Astrocyte (in vitro differentiated cells and primary cell): Measurements from ENCODE around the gene WASHC2A. TPM values are rescaled to one million over a fixed set of nuclear protein-coding genes. Genes with fewer than 3 reads are reported as not detected.
A peak's percentile ranks its signal among the peaks of the same experiment; 100 is the strongest.
"Not testable (repeated sequence)": the region's sequence is repeated elsewhere in the genome, so short reads cannot be mapped to it uniquely, and the experiment has no call there.

Source experiments
- DNase-seq: peaks from one replicate; pipeline ENCODE4 v3.0.0-alpha.2; 2010; ENCODE audit warnings: low read depth
- FAIRE-seq: peaks from 2 replicates; lab custom pipeline; 2011; peaks lifted over from hg19 to GRCh38; lab: Jason Lieb, UNC
- H2AFZ ChIP-seq: 2 replicates; pipeline ENCODE4 v1.6.0; 2012; ENCODE audit warnings: low read depth, low read length, inconsistent platforms
- H3K27ac ChIP-seq: 2 replicates; pipeline ENCODE4 v1.5.1; 2011; ENCODE audit warnings: low read depth, low read length, inconsistent platforms
- H3K27me3 ChIP-seq: 2 replicates; pipeline ENCODE4 v1.6.0; 2011; ENCODE audit warnings: low read length, inconsistent platforms; ENCODE audit not compliant: insufficient read depth
- H3K36me3 ChIP-seq: 2 replicates; pipeline ENCODE4 v1.5.1; 2011; ENCODE audit warnings: low read length, inconsistent platforms; ENCODE audit not compliant: insufficient read depth
- H3K4me1 ChIP-seq: 2 replicates; pipeline ENCODE4 v1.5.1; 2011; ENCODE audit warnings: low read length, inconsistent platforms; ENCODE audit not compliant: insufficient read depth
- H3K4me2 ChIP-seq: 2 replicates; pipeline ENCODE4 v1.6.0; 2012; ENCODE audit warnings: low read length, inconsistent platforms
- H3K4me3 ChIP-seq: 2 replicates; pipeline ENCODE4 v1.5.1; 2011; ENCODE audit warnings: low read depth, mild to moderate bottlenecking, low read length, inconsistent platforms; ENCODE audit not compliant: insufficient read depth
- H3K79me2 ChIP-seq: 2 replicates; pipeline ENCODE4 v1.6.0; 2012; ENCODE audit warnings: mild to moderate bottlenecking, low read length, inconsistent platforms; ENCODE audit not compliant: insufficient read depth
- H3K9ac ChIP-seq: 2 replicates; pipeline ENCODE4 v1.6.0; 2012; ENCODE audit warnings: mild to moderate bottlenecking, low read length, inconsistent platforms
- H3K9me3 ChIP-seq: 2 replicates; pipeline ENCODE4 v1.5.1; 2012; ENCODE audit warnings: low read depth, mild to moderate bottlenecking, low read length, inconsistent platforms; ENCODE audit not compliant: insufficient read depth
- H4K20me1 ChIP-seq: 2 replicates; pipeline ENCODE4 v1.6.0; 2012; ENCODE audit warnings: low read length, inconsistent platforms; ENCODE audit not compliant: insufficient read depth
- H3K27ac Mint-ChIP-seq: one replicate; pipeline ENCODE4 v1.8.0; 2021; ENCODE audit warnings: mild to moderate bottlenecking, mixed read lengths; ENCODE audit not compliant: unreplicated experiment
- H3K27me3 Mint-ChIP-seq: one replicate; pipeline ENCODE4 v1.8.0; 2021; ENCODE audit warnings: low read depth, mixed read lengths; ENCODE audit not compliant: unreplicated experiment
- H3K36me3 Mint-ChIP-seq: one replicate; pipeline ENCODE4 v1.8.0; 2021; ENCODE audit warnings: low read depth, mixed read lengths; ENCODE audit not compliant: unreplicated experiment
- H3K4me1 Mint-ChIP-seq: one replicate; pipeline ENCODE4 v1.8.0; 2021; ENCODE audit warnings: low read depth, mixed read lengths; ENCODE audit not compliant: unreplicated experiment
- H3K4me3 Mint-ChIP-seq: one replicate; pipeline ENCODE4 v1.8.0; 2021; ENCODE audit warnings: mild to moderate bottlenecking, moderate library complexity, mixed read lengths; ENCODE audit not compliant: unreplicated experiment
- H3K9me3 Mint-ChIP-seq: one replicate; pipeline ENCODE4 v1.8.0; 2021; ENCODE audit warnings: mild to moderate bottlenecking, mixed read lengths; ENCODE audit not compliant: unreplicated experiment
- total RNA-seq: library from RNA; stranded (reverse); gene quantifications from 2 replicates; pipeline ENCODE4 v1.2.1, GENCODE V29; 2021

The WASHC2A gene
- total RNA-seq, 1 donor from 2014 or later: 40.7 TPM

DNA sequence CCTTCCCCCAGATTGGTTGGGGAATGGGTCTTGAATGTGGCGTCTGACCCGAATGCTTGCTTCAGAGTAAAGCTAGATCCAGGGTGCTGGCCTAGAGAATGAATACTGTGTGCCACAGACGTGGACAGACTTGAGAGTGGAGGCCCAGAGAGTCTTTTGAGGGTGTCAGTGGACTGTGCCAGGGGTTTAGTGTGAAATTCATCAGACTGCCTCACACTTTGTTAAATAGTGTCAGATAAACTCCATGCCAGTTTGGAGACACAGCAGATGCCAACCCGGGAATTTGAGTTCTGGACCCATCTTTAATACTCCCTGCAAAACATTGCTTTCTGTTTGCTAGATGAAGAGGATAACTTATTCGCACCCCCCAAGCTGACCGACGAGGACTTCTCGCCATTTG lies 25.2 kb downstream of the WASHC2A start:
- not testable (repeated sequence) for H3K79me2 ChIP-seq, H3K9me3 Mint-ChIP-seq, H2AFZ ChIP-seq, H3K27ac ChIP-seq, H3K36me3 ChIP-seq, H3K27me3 Mint-ChIP-seq, H3K4me2 ChIP-seq, FAIRE-seq, H3K4me1 ChIP-seq, H3K9me3 ChIP-seq, H3K36me3 Mint-ChIP-seq, H3K9ac ChIP-seq, H4K20me1 ChIP-seq, DNase-seq, H3K4me1 Mint-ChIP-seq, H3K27me3 ChIP-seq, H3K4me3 Mint-ChIP-seq, H3K27ac Mint-ChIP-seq, H3K4me3 ChIP-seq

DNA sequence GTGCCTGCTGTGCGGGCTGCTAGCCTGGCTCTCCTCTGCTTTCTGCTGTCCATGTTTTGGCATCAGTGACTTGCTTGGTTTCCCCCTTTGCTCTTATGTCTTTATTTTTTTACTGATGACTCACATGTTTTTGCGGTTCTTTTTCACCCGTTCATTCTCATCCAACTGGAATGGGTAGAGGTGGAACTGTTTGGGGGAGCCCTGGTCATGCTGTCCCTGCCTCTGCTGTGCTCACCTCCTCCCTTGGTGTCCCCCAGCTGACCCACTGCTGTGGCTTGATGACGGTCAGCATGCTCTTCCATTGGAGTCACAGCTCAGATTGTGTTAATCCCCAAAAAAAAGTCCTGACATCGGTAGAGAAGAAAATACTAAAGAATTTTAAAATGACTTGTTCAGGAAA lies 26.9 kb downstream of the WASHC2A start:
- not testable (repeated sequence) for H3K27me3 Mint-ChIP-seq, H2AFZ ChIP-seq, H3K9me3 ChIP-seq, H3K4me3 ChIP-seq, H3K4me3 Mint-ChIP-seq, H3K9ac ChIP-seq, FAIRE-seq, H3K27me3 ChIP-seq, H3K4me1 Mint-ChIP-seq, H3K36me3 ChIP-seq, H3K79me2 ChIP-seq, DNase-seq, H3K9me3 Mint-ChIP-seq, H4K20me1 ChIP-seq, H3K36me3 Mint-ChIP-seq, H3K27ac Mint-ChIP-seq, H3K4me1 ChIP-seq
- Histone ChIP-seq H3K4me2 (peak overlapping the region; percentile 25), H3K27ac (peak overlapping the region; percentile 14)

DNA sequence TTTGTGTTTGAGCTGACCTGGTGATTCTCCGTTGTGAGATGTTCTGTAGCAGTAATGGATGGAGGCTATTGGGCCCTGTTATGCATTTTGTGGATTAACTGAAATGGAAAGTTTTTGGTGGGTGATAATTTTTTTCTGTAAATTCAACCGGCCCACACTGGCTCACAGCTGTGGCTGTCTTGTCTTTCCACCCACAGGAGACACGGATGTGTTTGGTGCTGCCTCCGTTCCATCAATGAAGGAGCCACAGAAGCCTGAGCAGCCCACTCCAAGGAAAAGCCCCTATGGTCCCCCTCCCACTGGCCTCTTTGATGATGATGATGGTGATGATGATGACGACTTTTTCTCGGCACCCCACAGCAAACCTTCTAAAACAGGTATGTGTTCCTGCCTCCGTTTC lies 27.6 kb downstream of the WASHC2A start:
- H3K4me2 ChIP-seq, H3K9ac ChIP-seq, H2AFZ ChIP-seq, H3K27ac ChIP-seq, H3K4me3 Mint-ChIP-seq, H3K9me3 Mint-ChIP-seq, DNase-seq, H3K36me3 ChIP-seq, H3K4me1 Mint-ChIP-seq, H3K4me3 ChIP-seq, H3K27me3 ChIP-seq, H3K4me1 ChIP-seq, H3K9me3 ChIP-seq, H3K27ac Mint-ChIP-seq, H3K27me3 Mint-ChIP-seq, H4K20me1 ChIP-seq, H3K36me3 Mint-ChIP-seq, H3K79me2 ChIP-seq, FAIRE-seq: not testable (repeated sequence)

DNA sequence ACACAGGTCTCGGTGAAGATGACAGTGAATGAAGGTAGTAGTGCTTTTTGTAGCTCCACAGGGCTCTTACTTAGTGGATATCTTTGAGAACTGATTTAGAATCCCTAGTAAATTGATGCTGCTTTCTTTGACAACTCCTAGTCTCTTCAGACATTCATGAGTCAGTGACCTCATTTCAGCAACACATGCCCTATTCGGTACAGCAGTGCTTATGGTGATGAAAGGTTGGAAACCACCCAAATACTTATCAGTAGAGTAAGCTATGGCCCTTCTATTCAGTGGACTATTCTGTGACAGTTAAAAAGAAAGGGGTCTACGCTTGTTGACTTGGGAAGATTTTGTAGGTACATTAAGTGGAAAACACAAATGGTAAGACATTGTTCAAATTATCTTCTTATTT lies 29.0 kb downstream of the WASHC2A start:
- H3K36me3 Mint-ChIP-seq, H2AFZ ChIP-seq, H3K79me2 ChIP-seq, H3K4me2 ChIP-seq, DNase-seq, H3K4me1 Mint-ChIP-seq, H3K27me3 ChIP-seq, H3K4me3 Mint-ChIP-seq, H3K27me3 Mint-ChIP-seq, H3K36me3 ChIP-seq, FAIRE-seq, H3K4me3 ChIP-seq, H3K27ac ChIP-seq, H3K9ac ChIP-seq, H4K20me1 ChIP-seq, H3K9me3 Mint-ChIP-seq, H3K9me3 ChIP-seq, H3K4me1 ChIP-seq, H3K27ac Mint-ChIP-seq: not testable (repeated sequence)

DNA sequence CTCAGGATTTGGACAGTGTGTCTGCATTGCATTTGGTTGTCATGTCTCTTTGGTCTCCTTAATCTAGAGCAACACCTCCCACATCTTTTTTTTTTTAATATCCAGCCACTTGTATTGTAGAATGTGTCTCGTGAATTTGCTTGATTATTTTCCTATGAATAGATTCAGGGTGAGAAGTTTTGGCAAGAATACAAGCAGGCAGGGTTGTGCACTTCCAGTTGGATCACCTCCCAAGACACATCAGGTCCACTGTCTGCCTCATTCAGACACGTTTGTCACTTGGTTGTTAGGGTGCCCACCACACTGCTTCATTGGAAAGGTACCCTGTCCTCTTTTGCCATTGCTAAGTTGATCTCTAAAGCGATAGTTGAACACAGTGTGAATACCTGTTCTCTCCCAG lies 30.9 kb downstream of the WASHC2A start:
- not testable (repeated sequence) for H3K4me2 ChIP-seq, FAIRE-seq, H3K27me3 ChIP-seq, H3K4me3 Mint-ChIP-seq, H3K27ac ChIP-seq, H3K9me3 Mint-ChIP-seq, H3K79me2 ChIP-seq, H3K4me3 ChIP-seq, H3K9me3 ChIP-seq, H3K4me1 ChIP-seq, H4K20me1 ChIP-seq, DNase-seq, H3K4me1 Mint-ChIP-seq, H3K27me3 Mint-ChIP-seq, H3K27ac Mint-ChIP-seq, H3K9ac ChIP-seq, H2AFZ ChIP-seq, H3K36me3 ChIP-seq
- H3K36me3 Mint-ChIP-seq: peaks cover 10% of the 10 kb centered on the region

DNA sequence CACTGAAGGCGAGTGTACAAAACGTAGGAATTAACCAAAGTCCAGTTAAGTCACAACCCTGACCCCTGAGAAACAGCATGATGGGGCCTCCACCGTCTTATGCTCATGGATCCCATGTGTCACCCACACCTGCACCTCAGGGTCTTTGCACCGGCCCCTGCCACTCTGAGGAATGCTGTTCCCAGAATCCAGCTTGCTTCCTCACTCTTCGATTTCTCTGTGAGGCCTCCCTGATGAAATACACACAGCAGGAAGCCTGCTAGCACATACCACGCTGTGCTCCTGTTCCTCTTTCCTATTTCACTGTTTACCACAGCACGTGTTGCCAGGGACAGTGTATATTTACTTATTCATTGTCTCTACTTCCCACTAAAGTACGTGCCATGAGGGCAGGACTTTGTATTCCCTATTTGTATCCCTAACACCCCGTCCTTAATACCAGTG lies 33.4 kb downstream of the WASHC2A start:
- not testable (repeated sequence) for FAIRE-seq, H3K27ac Mint-ChIP-seq, H3K4me3 ChIP-seq, H4K20me1 ChIP-seq, H3K4me2 ChIP-seq, H3K9ac ChIP-seq, H3K9me3 Mint-ChIP-seq, H3K4me3 Mint-ChIP-seq, H3K27ac ChIP-seq, H3K4me1 ChIP-seq, H3K79me2 ChIP-seq, H3K4me1 Mint-ChIP-seq, H3K36me3 ChIP-seq, H3K27me3 Mint-ChIP-seq, DNase-seq, H3K27me3 ChIP-seq, H2AFZ ChIP-seq, H3K9me3 ChIP-seq
- H3K36me3 Mint-ChIP-seq: peaks cover 10% of the 10 kb centered on the region
